Testis (tissue), 2 donors: Measurements from ENCODE around the gene ATP10B.

Source experiments
- CTCF ChIP-seq, 3 experiments: fragments of 450-650 bp in 2 of 3; fragments of 200-600 bp in 1 of 3; sonication (generic) in 1 of 3; IDR thresholded peaks; one replicate each; pipeline ENCODE4 v1.5.1; 2016 to 2019; ENCODE audit warnings: antibody characterized with exemption in 3 of 3, mild to moderate bottlenecking in 2 of 3, moderate library complexity in 1 of 3
- POLR2A ChIP-seq: fragments of 450-650 bp; IDR thresholded peaks from one replicate; pipeline ENCODE4 v1.6.1; 2017; ENCODE audit warnings: antibody characterized with exemption, mild to moderate bottlenecking, moderate library complexity

- TF ChIP-seq CTCF (IDR thresholded peaks at IDR 0.05): no peak
- TF ChIP-seq POLR2A: no peak
Measured at GRCh38 chr5:160702934-160703333, 149.1 kb downstream of the ATP10B start.
